ENCODE data around the gene PDGFD.

PDGFD gene

DNA sequence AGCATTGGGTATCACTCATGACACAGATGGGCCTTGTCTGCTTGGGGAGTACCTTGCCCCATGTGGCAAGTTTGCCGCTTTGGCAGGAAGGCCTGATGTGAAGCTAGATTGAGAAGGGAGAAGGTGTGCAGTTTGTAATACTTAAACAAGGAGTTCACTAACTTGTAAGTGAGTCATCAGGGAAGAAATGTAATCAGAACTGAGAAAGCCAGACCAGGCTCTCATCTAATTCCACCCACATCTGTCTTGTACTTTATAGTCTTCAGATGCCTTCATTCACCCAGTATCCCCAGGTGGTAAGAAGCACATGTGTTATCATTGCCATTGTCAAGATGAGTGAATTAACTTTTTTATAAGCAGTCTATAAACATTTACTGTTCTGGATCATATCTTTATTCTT lies 243.5 kb downstream of the PDGFD start:
- DNase-seq (ENCODE audit: low read depth), result peak; percentile 29

- no peak for DNase-seq (ENCODE audit: low read depth)
Measured at GRCh38 chr11:103910721-103911120, 253.2 kb downstream of the PDGFD start.

DNA sequence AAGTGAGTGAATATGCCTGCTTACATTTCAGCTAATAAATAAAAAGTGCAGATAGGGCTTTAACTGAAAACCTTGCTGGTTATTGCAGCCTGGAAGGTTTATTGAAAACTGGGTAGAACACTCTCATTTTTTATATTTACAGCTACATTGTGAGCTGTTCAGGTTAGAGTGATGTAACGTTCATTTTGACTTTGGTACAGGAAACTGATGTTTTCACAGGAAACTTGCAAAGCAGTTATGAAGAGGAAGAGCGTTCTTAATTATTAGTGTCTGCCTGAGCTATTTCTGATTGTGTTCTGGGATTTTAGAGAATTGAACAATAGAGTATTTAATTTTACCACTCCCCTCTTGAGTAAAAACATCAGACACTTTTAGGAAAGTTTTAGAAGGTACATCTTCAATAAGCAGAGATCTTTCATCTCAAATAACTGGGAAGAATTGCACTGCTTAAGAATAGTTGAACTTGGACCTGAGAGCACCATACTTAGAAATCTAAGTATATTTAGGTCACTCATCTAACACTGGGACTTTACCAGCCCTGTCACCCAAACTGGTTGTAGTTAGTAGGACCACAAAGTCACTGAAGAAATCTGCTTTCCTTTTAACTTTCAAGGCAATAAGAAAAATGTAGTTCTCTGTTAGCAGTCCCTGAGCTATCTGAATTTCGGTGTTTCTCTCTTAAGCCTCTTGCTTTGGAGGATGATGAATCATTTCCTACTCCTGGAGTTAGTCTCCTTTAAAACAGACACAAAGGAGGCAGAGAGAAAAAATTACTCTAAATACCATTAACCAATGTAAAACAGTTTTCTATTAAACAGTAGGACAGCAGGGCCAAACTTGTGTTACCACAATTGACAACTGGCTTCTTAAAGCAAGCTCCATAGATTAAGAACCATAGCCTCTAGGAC lies 256.1 kb downstream of the PDGFD start:
- DNase-seq (ENCODE audit: low read depth), result peak; percentile 54

- DNase-seq (ENCODE audit: low read depth), result no peak
Measured at GRCh38 chr11:103907136-103907535, 256.8 kb downstream of the PDGFD start.

DNA sequence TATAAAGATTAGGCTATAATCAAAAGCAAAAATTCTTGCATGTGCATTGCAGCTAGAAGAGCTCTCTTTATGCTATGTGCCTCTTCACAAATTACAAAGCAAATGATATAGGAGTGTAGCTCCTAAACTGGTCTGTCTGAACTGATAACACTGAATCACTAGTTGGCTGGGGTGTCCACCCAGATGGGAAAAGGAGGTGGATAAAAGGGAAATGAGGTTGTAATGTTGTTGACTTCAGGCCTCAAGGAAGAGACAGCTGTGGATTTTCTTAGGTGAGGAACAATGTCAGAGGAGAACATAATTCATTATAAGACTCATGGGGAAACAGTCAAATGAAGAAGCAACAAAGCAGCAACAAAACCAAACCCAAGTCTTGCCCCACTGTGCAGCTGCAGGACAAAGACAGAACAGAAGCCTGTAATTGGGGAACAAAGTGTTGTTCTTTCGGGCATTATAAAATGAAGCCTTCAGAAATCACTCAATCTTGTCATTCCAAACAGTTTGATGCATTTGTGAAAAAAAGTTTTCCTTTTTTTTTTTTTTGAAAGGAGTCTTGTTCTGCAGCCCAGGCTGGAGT lies 257.6 kb downstream of the PDGFD start:
- no peak for DNase-seq (ENCODE audit: low read depth)

- DNase-seq (ENCODE audit: low read depth), result no peak
Measured at GRCh38 chr11:103904324-103904667, 259.7 kb downstream of the PDGFD start.

DNA sequence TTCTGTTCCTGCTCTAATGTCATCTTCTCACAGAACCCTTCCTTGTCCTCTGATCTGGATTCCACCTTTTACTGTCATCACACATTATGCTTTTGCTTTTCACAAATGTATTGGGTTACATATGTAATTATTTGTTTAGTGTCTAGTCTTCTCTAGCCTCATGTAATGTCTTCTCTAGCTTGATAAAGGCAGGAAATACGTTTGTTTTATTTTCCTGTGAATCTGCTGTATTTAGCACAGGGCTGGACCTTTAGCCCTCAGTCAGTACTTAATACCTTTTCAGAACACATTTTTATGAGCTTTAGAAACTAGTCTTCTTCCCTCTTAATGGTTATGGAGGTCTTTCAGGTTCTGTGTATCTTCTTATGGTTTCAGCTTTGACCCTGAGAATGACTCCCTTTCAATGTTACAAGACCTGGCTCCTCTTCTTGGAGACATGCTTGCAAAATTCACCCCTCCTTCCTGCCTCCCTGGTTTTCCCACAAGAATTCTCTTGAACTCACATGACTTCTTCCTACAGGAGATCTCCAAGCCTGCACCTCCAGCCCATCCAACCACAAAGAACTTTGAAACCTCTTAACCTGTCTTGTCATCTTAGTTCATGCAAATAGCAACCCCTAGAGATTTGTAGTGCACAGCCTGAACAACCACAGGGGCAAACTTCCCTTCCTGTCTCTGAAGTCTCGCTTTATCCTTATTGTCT lies 260.2 kb downstream of the PDGFD start:
- no peak for DNase-seq (ENCODE audit: low read depth)

GRCh38 chr11:103902994-103903393 lies 261.0 kb downstream of the PDGFD start:
- no peak for DNase-seq (ENCODE audit: low read depth)

- DNase-seq (ENCODE audit: low read depth), result no peak
Measured at GRCh38 chr11:103901656-103902055, 262.3 kb downstream of the PDGFD start.

DNA sequence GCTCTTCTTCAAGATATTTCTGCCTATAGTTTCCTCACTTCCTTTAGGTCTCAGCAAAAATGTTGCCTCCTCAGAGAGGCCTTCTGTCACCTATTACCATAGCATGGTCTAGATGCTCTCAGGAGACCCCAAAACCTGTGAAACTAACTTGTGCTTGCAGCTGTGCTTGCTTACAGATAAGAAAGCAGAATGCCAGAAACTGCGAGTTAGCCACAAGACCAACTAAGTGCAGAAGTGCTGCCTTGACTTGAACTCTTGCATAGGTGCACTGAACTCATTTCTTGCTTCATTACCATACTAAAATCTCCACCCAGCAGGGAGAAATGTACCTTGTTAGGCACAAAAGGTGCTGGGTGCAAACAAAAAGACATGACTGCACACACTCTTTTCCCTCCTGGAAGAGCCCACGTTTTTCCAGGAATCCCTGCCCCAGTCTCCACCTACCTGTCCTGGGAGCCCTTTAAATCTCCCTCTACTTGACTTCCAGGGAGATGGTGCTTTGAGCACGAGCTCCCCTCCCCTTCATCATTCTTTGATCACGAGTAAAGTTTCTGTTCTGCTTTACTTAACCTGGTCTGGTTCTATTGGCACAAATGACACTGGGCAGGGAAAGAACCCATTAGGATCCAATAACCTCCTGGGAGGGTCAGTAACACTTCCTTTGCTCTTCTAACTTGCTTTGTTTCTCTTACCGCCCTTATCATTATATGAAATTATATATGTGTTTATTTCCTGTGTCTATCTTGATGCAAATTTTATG lies 265.2 kb downstream of the PDGFD start:
- no peak for DNase-seq (ENCODE audit: low read depth)

GRCh38 chr11:103898065-103898464 lies 265.9 kb downstream of the PDGFD start:
- DNase-seq (ENCODE audit: low read depth), result no peak

DNA sequence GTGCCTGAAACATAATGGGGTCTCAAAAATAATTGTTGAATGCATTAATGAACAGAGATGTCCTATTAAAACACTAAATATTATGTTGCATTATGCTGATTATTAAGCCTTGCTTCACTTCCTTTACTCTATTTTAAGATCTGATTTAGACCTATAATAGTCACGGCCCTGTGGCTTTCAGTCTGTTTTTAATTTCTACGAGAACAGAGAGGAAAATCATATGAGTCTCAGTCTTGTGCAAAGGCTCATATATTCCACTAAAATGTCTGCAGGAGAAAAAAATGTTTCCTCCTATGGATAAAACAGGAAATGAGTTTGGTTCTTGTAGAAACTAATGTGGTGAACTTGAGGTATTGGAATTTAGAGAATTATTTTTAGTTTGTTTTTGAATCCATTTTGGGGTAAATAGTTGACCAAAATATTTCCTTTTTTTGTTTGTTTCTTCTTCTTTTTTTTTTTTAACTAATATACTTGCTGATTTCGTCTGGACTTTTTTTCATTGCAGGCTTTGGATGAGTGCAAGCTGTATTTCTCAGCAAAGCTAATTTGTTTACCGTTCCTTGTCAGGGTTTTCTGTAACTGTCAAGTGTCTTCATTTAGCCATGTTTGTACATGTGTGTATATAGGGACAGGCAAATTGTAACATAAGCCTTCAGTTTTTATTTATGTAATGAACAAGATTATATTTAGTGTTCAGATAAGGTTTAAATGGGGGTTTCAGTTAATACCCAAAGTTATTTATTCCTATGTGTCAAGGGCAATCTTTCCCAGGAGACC lies 266.6 kb downstream of the PDGFD start:
- peak; percentile 12 for DNase-seq (ENCODE audit: low read depth)

- no peak for DNase-seq (ENCODE audit: low read depth)
Measured at GRCh38 chr11:103895106-103895505, 268.8 kb downstream of the PDGFD start.

DNA sequence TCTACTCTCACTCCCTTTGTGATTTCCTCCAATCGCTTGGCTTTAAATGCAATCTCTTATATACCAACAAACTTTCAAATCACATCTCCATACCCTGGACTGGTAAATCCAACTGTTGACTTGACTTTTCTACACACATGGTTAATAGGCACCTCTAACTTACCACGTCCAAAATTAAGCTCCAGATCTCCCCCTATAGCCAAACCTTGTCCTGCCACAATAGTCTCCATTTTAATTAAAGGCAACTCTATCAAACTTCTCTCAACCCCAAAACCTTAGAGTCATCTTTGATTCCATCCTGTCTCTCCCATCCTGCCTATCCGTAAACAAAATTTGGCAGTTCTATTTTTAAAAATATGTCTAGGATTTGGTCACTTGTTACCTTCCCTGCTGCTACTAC lies 269.3 kb downstream of the PDGFD start:
- no peak for DNase-seq (ENCODE audit: low read depth)

DNA sequence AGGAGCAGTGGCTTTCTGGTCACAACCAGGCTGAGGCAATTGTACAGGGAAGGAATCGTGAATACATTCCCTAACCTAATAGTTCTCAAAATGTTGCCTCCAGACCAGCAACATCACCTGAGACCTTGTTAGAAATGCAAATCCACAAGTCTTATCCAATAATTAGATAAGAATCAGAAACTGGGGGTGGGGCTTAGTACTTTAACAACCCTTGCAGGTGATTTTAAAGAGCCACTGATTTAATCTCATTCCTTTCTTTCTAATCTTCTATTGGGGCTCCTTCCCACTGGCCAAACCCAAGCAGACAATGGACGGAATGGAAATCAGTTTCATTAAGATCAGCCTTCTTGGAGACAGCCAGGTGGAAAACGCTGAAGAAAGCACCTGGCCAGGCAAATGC lies 269.9 kb downstream of the PDGFD start:
- no peak for DNase-seq (ENCODE audit: low read depth)

DNA sequence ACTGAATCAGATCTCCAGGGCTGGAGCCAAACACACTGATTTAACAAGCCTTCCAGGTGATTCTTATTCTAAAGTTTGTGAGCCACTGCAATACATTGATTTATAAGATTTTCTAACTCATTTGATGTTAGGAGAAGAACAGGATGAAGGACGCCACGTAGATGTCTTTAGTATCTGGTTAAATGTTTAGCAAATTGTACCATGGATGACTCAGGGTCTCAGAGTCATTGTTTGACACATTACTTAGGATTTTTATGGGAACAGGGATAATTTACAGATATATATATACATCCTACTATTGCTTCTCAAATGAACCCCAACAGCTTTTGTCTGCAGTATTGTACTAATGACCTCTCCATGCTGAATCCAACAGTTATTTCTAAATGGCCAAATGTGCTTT lies 270.6 kb downstream of the PDGFD start:
- DNase-seq (ENCODE audit: low read depth), result peak; percentile 64

GRCh38 chr11:103892603-103893002 lies 271.3 kb downstream of the PDGFD start:
- peak; percentile 86 for DNase-seq (ENCODE audit: low read depth)

DNA sequence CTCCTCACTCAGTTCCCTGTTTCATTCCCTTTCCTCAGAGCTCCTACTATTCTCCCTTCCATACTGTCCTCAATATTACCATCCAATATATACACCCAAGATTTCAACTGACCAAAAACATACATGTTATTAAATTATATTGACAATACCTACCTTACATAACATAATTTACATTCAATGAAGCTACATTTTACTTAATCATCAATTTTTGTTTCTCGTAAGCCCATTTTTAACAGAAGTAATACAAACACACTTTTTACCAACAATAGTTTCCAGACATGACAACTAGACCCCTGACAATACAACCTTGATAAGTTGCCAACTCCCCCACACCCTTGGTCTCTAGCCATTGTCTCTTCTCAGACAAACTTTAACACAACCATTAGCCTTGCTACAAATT lies 273.3 kb downstream of the PDGFD start:
- DNase-seq (ENCODE audit: low read depth), result no peak

GRCh38 chr11:103889679-103890078 lies 274.3 kb downstream of the PDGFD start:
- DNase-seq (ENCODE audit: low read depth), result no peak

DNA sequence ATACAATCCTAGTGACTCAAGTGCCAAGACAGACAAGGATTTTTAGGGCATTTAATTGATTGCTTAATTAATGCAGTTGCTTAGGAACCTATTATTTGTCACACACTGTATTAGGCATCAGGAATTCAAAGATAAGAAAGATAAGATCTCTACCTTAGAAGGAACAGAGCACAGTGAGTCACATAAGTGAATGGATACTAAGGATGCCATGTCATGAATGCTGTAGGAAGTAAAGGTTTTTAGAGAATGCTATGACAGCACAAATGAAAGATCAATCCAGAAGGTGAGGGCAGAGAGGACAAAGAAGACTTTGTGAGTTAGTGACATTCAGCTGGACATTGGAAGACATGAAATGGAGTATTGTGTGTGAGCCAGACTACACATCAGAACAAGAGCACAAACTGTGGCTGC lies 275.4 kb downstream of the PDGFD start:
- peak; percentile 52 for DNase-seq (ENCODE audit: low read depth)

- no peak for DNase-seq (ENCODE audit: low read depth)
Measured at GRCh38 chr11:103887001-103887658, 276.8 kb downstream of the PDGFD start.
